HG02885 (cell line): ENCODE measurements around the gene ATP7B.
A peak's percentile ranks its signal among the peaks of the same experiment; 100 is the strongest.

Experiments used
- ATAC-seq: cut with Tn5 transposase; IDR thresholded peaks from one replicate; pipeline ENCODE4 v1.9.1; 2021; ENCODE audit warnings: mild to moderate bottlenecking; ENCODE audit not compliant: unreplicated experiment, poor library complexity

ATP7B gene

DNA sequence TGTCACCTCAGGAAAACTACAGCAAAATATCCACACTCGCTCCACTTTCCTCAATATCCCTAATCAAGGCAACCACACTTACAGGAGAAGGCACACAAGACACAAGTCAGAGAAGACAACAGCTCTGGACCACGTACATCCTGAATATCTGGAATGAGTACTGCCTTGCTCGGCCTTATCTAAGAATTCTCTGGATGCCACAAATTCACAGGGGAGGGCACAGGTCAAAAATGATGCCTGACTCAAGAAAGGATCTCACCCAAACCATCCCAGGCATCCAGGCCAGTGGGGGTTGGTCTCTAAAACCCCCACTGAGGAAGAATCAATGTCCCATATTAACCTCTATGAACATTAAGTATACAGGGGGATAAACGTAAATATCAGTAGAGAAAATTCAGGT is 29.9 kb downstream of the ATP7B start:
- no peak for ATAC-seq

DNA sequence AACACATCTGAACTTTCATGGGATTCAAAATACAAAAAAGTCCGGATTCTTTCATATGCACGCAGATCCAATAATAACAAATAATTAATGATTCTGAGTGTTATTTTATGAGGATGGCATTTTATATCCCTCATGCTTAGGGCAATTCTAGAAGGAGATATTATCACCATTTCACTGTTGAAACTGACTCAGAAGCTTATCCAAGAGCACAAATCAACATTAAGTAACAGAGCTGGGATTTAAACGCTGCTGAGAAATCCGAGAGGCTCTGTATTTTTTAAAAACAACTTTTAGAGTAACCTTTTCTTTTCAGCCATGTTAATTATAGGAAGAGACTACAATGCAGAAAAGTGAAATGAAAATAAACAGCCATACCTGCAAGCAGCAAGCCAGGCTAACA is 30.3 kb downstream of the ATP7B start:
- ATAC-seq, result no peak

DNA sequence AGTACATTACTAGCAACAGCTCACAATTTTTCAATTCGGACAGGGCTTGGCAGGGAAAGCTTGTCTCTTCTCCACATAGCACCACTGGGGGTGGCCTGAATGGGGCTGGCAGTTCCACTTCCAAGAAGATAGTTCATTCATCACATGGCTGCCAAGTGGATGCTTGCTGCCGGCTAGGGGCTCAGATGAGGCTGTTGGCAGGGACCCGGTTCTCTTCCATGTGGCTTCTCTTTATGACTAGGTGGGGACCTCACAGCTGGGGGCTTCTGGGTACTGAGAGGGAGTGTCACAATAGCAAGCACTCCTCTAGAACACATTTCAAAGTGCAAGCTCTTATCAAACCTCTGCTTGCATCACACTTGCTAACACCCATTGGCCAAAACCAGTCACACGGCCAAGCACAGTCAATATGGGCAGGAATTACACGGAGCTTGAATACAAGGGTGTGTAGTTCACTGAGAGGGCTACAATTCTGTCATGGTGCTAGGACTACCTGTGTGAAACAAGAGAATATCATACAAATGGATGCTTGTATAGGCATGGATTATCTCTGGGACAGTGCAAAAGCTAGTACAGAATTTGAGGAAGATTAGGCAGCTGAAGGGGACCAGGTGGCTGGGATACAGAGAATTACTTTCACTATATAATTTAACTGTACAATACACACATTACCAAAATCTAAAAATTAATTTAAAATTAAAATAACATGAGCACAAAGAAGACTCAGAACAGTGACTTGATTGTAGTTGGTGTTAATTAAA is 32.3 kb downstream of the ATP7B start:
- ATAC-seq, result no peak

DNA sequence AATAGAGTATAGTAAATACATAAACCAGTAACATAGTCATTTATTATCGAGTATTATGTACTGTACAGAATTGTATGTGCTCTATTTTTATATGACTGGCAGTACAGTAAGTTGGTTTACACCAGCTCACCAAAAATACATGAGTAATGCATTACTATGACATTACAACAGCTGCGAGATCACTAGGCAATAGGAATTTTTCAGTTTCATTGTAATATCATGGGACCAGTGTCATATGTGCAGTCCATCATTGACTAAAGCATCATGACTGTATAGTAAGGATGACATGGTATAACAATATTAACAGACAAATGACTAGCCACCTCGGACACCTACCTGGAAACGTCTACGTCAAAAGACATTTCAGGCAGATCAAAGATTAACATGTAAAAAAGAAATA is 33.6 kb downstream of the ATP7B start:
- ATAC-seq, result no peak

DNA sequence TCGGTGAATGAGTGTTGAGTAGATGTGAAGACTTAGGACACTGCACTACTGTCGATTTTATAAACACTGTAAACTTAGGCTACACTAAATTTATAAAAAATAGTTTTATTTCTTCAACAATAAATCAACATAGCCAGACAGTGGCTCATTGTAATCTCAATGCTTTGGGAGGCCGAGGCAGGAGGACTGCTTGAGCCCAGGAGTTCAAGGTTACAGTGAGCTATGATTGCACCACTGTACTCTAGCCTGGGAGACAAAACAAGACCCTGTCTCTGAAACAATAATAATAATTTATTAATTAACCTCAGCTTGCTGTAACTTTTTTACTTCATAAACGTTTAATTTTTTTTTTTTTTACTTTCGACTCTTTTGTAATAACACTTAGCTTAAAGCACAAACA is 34.4 kb downstream of the ATP7B start:
- no peak for ATAC-seq

DNA sequence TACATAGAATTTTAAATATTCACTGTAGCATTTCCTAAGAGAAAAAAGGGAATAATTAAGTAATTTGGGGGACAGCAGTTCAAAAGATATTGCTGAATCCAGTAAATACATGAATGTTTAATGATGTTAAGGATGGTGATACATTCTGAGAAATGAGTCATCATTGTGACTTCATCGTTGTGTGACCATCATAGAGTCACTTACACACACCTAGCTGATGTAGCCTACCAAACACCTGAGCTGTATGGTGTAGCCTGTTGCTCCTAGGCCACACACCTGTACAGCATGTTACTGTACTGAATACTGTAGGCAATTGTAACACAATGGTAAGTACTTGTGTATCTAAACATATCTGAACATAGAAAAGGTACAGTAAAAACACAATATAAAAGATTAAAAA is 34.8 kb downstream of the ATP7B start:
- no peak for ATAC-seq

DNA sequence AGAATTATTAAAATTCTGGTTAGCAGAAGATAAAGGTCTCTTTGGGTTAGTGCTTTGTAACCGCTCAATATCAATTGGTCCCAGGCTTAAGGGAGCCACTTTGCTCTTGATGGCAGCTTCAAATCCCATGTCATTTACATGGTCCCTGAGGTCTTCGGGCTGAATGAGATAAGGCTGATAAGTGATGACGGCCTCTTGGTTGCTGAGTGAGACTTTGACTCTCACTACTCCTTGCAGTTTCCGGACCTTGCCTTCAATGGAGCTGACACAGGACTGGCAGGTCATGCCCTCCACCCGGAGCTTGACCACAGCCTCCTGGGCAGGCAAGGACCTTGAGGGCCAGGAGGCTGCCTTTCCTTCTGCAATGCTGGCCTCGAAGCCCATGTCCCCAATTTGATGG is 36.8 kb downstream of the ATP7B start:
- no peak for ATAC-seq

DNA sequence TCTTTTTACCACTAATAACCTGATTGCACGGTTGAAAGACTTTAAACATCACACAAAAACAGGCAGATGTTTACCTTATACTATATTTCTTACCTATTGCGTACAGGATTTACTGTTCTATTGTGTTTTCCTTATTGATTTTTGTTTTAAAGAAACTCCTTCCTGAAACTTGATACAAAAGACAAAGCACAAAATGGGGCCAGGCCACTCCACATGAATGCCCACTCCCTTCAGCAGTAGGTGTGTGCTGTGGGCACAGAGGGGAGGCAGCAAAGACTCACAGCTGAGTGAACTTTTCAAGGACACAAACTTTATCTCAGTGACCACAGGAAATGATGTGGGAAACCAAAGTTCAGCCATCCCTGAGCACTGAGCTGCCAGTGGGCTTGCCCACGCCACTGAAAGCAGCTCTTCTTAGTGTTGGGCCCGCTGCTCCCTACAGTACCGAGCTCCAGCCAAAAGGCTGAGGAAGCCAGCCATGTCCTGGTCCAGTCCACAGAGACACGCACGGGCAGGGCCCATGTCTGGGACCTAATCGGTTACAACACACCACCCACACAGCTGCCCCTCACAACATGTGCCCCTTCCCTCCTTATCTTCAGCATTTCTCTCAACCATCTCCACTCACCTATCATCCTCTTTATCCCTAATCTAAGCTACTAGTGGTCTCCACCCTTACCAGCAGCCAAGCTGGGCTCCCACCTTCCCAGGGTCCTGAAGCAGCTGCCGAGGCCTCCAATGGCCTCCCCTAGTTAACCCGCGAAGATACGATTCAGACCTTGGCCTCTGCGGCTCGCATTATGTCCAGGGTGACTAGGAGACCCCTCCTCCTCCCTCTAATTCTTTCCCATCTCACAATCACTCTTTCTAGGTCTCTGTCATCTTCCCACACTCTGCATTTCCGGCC is 39.5 kb downstream of the ATP7B start:
- ATAC-seq, result no peak

DNA sequence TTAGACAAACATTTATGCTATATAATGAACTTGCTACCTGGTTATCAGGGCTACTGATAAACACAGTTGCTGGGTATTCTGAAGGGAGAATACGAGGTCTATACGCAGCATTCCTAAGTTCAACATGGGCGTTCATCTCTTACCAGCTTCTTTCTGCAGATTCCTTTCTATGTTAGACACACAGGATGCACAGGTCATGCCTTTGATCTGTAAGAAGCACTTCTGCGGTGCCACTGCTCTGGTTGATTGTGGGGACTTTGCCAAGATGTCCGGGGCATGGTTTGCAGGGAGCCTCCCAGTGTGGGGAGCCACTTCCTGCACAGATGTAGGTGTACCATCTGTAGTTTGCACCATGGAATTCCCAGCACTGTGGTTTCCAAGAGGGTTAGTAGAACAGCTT is 40.9 kb downstream of the ATP7B start:
- ATAC-seq, result no peak

DNA sequence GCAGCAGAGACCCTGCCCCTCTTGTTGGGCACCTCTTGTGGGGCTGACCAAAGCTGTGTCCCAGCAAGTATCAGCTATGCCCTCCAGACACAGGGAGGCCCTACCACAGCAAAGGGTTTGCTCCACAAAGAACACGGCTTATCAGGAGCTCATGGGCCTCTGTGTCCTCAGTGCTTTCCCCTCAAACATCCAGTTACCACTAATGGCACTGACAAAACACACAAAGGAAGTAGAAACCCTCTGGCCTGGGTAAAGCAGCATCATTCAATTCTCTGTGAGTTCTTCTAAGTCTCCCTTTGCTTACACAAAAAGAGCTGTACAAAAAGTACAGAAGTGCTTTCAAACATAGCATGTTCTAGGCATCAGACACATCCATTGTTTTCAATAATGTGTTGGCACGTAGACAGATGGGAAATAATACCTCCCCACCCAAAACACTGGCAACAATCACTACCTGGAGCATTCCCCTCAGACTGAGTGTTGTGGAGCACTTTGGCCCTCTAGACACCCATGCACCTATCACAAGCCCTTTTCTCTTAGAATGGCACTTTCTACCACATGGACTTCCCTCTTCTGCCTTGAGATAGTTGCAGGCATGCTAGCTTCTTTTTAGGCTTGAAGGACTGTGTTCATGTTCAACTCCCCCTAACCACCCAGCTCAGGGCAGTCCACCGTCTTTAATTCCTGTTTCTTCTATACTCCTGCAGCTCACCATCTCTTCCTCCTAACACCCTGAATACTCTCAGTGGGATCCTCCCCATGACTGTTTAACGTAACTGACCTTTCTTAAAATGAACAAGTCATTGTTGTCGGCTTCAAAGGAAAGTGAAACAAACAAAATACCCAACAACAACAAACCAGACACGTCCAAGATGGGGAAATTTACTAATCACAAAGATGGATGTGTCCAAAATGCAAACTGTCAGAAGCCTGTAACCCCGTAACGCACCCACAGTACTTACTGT is 43.5 kb downstream of the ATP7B start:
- ATAC-seq, result no peak

DNA sequence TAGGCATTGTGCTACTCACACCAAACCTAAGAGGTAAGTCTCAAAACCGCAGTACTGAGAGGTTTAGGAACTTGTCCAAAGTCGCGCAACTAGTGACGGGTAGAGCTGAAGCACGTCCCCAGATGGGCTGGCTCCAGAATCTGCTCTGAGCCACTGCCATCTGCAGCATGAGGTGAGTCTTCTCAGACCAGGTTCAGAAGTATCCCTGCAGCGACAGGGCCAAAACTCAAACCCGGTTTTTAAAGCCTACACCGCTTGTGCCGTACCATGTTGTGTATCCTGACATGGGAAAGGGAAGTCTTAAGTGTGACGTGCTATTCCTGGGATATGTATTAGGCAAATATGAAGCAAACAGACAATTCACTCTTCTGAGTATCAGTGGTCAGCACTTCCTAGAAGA is 45.1 kb downstream of the ATP7B start:
- ATAC-seq, result no peak

DNA sequence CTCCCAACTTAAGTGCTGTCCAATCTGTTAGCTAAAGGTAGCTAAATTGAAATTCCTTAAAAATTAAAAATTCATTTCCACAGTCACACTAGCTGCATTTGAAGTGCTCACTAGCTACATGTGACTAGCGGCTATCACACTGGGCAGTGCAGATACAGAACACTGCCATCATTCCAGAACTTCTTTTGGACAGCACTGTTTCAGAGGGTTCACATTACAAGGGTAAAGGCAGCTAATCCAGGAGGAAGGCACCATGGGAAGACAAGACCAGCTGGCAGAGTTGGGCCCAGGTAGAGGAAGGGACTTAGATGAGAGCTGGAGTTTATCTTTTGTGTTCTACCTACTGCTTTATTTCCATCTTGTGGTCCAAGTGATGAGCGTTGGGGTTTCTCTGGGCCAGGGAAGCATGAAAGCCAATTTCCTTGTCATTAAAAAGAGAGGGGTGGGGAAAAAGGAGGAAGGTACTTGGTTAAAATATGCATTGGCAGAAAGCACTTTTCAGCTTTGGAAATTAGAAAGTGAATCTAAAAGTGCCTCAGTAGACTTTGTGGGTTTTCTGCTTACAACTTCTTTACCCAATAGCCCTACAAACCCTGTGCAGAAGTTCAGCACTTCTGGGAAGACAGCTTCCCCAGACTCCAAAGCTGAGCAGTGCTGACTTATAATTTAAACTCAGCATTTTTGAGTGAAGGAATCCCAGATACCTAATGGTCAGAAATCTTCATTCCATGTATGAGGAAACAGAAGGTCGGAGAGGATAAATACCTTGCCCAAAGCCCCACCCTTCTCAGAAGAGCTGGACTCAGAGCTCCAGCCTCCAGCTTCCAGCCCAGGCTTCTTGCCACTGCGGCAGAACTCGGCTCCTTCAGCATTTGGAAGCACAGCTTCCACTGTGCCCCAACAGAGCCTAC is 49.5 kb downstream of the ATP7B start:
- ATAC-seq, result no peak

DNA sequence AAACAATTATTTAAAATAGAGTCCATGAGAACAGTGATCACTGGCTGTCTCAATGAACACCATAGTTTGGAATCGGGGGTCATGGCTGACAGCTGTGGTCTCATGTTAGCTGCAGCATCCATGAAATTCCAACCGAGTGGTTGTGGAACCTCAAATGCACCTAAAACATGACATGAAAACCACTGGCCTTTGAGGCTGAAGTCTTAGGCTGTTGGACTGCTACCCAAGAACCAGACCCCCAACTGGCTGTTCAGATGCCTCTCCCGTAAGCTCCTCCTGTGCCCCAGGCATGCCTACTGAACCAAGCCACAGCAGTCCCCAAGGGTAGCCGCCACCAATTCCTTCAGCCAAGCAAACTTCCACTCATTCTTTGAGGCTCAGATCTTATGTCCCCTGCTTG is 50.5 kb downstream of the ATP7B start:
- ATAC-seq, result no peak

DNA sequence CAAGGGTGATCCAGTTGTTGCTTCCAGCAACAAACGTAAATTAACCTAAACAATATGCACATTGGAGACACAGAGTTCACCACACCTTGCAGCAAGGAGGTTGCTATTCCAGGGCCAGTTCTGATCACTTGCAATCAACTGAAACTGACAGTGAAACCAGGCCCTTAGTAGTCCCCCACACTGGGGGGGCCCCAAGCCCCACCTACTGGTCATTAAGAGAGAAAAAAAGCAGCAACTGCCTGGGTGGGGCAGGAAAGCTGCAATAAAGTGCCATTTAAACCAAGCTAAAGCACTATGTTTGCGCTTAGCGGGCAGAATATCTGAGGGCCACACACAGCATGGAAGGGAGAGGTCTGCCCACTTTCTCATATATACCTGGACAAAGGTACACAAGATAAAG is 51.5 kb downstream of the ATP7B start:
- ATAC-seq, result peak; percentile 78

DNA sequence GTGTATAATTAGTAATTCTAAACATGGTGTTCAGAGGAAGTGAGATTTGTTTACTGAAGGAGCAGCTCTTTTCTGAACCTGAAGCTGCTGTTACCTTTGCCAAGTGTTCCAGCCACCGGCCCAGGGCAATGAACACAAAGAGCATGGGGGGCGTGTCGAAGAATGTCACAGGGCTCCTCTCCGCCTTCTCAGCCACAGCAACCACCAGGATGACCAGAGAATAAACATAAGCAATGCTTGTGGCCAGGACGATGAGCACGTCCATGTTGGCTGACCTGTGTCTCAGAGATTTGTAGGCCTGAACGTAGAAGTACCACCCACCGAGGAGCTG is 53.1 kb downstream of the ATP7B start:
- ATAC-seq, result no peak

DNA sequence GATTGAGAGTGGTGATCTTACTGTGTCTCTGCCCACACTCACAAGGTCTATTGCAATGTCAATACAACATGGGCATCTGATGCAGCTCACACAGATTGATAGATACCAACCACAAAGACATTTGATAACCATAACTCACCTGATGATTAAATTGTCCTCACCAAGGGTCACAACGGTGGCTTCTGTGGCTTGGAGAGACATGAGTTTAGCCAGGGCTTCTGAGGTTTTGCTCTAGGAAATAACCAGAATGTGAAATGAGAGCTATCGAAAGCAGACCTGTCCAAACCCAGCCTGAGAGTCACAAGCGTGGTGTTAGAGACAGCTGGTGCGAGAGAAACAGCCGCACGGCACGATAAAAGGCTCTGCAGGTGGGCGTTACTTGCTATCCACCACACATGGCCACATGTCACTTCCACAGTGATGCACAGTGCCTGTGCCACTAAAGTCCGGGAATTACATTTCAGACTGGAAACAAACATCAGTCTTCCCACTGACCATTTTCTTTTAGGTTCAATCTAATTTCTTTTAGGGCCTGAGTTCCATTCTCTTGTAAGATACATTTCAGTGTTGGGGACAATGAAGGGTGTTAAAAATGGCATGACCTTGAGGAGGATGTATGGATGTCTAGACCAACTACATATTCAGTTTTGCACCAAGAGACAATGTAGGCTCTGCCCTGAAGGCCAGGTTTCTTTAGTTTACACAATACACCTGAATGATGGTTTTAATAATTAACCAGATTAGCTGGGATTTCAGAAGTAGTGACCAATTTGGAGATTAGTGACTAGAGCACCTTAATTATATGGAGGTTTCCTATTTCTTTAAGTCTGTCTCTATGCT is 53.7 kb downstream of the ATP7B start:
- peak; percentile 74 for ATAC-seq

DNA sequence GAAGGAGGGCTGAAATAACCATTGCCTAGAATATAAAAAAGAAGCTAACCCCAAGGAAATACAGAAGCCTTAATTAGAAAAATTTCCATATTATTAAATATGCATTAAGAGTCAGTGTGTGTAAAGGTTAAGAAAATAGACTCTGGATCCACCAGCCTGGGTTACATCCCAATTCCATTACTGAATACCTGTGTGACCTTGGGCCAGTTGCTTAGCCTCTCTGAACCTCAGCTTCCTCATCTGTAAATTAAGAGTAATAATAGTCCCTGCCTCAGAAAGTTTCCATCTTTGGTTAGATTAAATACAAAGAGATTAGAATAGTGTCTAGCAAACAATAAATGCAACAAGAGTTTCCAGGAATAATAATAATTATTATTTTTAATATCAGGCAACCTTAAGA is 54.5 kb downstream of the ATP7B start:
- ATAC-seq, result no peak

DNA sequence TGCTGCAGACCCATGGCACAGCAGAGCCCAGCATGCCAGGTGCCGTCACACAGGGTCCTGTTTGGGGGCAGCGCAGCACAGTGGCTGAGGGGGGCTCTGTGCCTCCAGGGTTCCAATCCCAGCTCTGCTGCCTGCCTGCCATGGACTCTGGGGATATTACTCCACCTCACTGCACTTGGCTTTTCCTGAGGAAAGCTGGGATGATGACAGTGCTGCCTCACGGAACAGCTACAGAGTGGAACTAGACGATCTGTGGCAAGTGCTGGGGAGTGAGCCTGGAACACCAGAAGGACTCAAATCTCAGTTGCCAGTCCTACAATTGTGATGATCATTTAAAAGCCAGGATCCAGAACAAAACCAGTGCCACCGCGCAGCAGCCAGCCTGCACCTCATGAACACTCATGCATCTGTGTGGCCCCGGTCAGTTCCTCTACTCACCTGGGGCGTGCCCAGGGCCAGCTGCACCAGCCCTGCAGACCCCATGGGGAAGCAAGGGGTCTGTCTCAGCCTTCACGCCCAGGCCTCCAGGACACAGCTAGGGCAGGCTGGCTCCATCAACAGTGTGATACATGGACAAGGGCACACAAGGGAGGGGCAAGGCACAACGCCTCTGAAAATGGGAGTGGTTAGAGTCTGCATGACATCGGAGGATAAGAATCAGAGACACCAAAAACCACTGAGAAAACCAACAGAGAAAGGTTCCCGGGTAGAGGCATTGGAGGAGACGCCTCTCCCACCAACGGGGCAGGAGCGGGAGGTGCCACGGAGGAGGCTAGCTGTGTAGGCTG is 55.2 kb downstream of the ATP7B start:
- no peak for ATAC-seq
